Naive thymus-derived CD4-positive, alpha-beta T cell (primary cell): ENCODE results near the gene DTNB. TPM values are rescaled to one million over a fixed set of nuclear protein-coding genes. Genes with fewer than 3 reads are reported as not detected.
"Not testable (repeated sequence)": the region's sequence is repeated elsewhere in the genome, so short reads cannot be mapped to it uniquely, and the experiment has no call there.

Source experiments
- ATAC-seq: fragments of 150-1000 bp; cut with Tn5 transposase; 2 replicates; pipeline ENCODE4 v1.10.0; 2021; ENCODE audit warnings: mild to moderate bottlenecking, moderate library complexity
- CTCF ChIA-PET: fragments of 350-600 bp; sonication (Branson Sonifier 250); formaldehyde crosslinking; loops from one replicate; lab custom pipeline; 2021; ENCODE audit warnings: antibody characterized with exemption; lab: Charles Lee
- POLR2A ChIA-PET: fragments of 350-600 bp; sonication (Branson Sonifier 250); formaldehyde crosslinking; loops from one replicate; lab custom pipeline; 2021; ENCODE audit warnings: antibody characterized with exemption, inconsistent platforms; lab: Charles Lee
- DNase-seq, 9 donors: peaks; one replicate each; pipeline versions ENCODE4 v3.0.0 to v3.0.0-alpha.2; 2020 to 2022; ENCODE audit warnings: mixed read lengths in 1 of 9
- H3K27ac ChIP-seq: one replicate; pipeline ENCODE4 v1.7.0; 2013; ENCODE audit warnings: mild to moderate bottlenecking, low read depth, low read length, moderate library complexity
- H3K27me3 ChIP-seq, 2 donors: one replicate each; pipeline ENCODE4 v1.7.0; 2013; ENCODE audit warnings: low read length in 2 of 2, mild to moderate bottlenecking in 2 of 2, moderate library complexity in 2 of 2; ENCODE audit not compliant: control insufficient read depth in 2 of 2, insufficient read depth in 2 of 2
- H3K36me3 ChIP-seq, 3 experiments: 1 replicate in 2 of 3; 2 replicates in 1 of 3; pipeline ENCODE4 v1.7.0; 2013; ENCODE audit warnings: low read length in 3 of 3, mild to moderate bottlenecking in 3 of 3, moderate library complexity in 1 of 3; ENCODE audit not compliant: insufficient read depth in 3 of 3, control insufficient read depth in 2 of 3
- H3K4me1 ChIP-seq, 2 donors: one replicate each; pipeline ENCODE4 v1.7.0; 2013; ENCODE audit warnings: low read length in 2 of 2, mild to moderate bottlenecking in 2 of 2, moderate library complexity in 1 of 2; ENCODE audit not compliant: control insufficient read depth in 2 of 2, insufficient read depth in 2 of 2
- H3K4me3 ChIP-seq: 2 replicates; pipeline ENCODE4 v1.7.0; 2013; ENCODE audit warnings: mild to moderate bottlenecking, low read length
- H3K9me3 ChIP-seq, 3 experiments: 1 replicate in 2 of 3; 2 replicates in 1 of 3; pipeline ENCODE4 v1.7.0; 2013; ENCODE audit warnings: low read length in 3 of 3; ENCODE audit not compliant: control insufficient read depth in 2 of 3
- H3K27ac Mint-ChIP-seq, 9 donors: one replicate each; pipeline ENCODE4 v1.8.0; 2020 to 2022; ENCODE audit warnings: mixed read lengths in 9 of 9, mild to moderate bottlenecking in 8 of 9, moderate library complexity in 5 of 9, inconsistent platforms in 2 of 9
- H3K27me3 Mint-ChIP-seq, 5 donors: one replicate each; pipeline ENCODE4 v1.8.0; 2021 to 2022; ENCODE audit warnings: mixed read lengths in 5 of 5, mild to moderate bottlenecking in 1 of 5
- H3K36me3 Mint-ChIP-seq, 5 donors: one replicate each; pipeline ENCODE4 v1.8.0; 2020 to 2022; ENCODE audit warnings: mixed read lengths in 5 of 5, mild to moderate bottlenecking in 3 of 5, inconsistent platforms in 1 of 5
- H3K4me1 Mint-ChIP-seq, 7 donors: one replicate each; pipeline ENCODE4 v1.8.0; 2020 to 2022; ENCODE audit warnings: mixed read lengths in 7 of 7, mild to moderate bottlenecking in 3 of 7, inconsistent platforms in 1 of 7
- H3K4me3 Mint-ChIP-seq, 10 donors: one replicate each; pipeline ENCODE4 v1.8.0; 2020 to 2022; ENCODE audit warnings: mild to moderate bottlenecking in 10 of 10, mixed read lengths in 10 of 10, moderate library complexity in 6 of 10, inconsistent platforms in 2 of 10
- H3K9me3 Mint-ChIP-seq, 11 donors: one replicate each; pipeline ENCODE4 v1.8.0; 2020 to 2022; ENCODE audit warnings: mixed read lengths in 11 of 11, mild to moderate bottlenecking in 4 of 11, inconsistent platforms in 1 of 11, moderate library complexity in 1 of 11
- intact Hi-C, 2 donors: fragments of 100-400 bp; cut with micrococcal nuclease; formaldehyde crosslinking; loops; one replicate each; pipeline ENCODE4 v1.15.1; 2023
- polyA plus RNA-seq, 2 donors: library from polyadenylated mRNA; unstranded; fragments of 300-500 nt; fragmentation: Illumina TruSeq; gene quantifications; one replicate each; pipeline ENCODE4 v1.2.3, GENCODE V29; 2021
- total RNA-seq, 6 experiments: library from RNA in 5 of 6; stranded (reverse) in 5 of 6; gene quantifications; 1 replicate in 5 of 6; 2 replicates in 1 of 6; pipeline ENCODE4 v1.2.3 and lab custom pipeline; 2021 to 2026

The DTNB gene
- total and polyA plus RNA-seq, 7 experiments from 2014 or later: 17.0 to 56.2 (median 33.1) TPM

- ChIA-PET CTCF (interaction anchor here (1.6 kb wide), 1 partner anchor 41 kb away, joined by 3 read pairs; no protein-coding TSS in a partner anchor), POLR2A (interaction anchor here (0.9 kb wide), 1 partner anchor 11 kb away, joined by 3 read pairs; no protein-coding TSS in a partner anchor)
- H3K36me3 ChIP-seq: peaks cover 0 to 9% (median 0%) of the 10 kb centered on the region in 3 experiments
- H3K4me1 Mint-ChIP-seq: peaks cover 0 to 16% (median 0%) of the 10 kb centered on the region in 7 donors
- H3K27ac ChIP-seq: no peak overlapping the region
- H3K27me3 ChIP-seq: no peaks in the 10 kb centered on the region
- ATAC-seq (no peak), DNase-seq (no peak)
- no peaks in the 10 kb centered on the region for H3K9me3 ChIP-seq
- peak overlapping the region in 1 of 9 donors; percentile 72 for H3K27ac Mint-ChIP-seq
- no peak overlapping the region for H3K4me3 ChIP-seq
- H3K9me3 Mint-ChIP-seq: peaks cover 0 to 11% (median 2%) of the 10 kb centered on the region in 11 donors
- H3K4me1 ChIP-seq: no peaks in the 10 kb centered on the region
- H3K27me3 Mint-ChIP-seq: no peaks in the 10 kb centered on the region
- intact Hi-C loops: no loop called here
- H3K4me3 Mint-ChIP-seq: no peak overlapping the region
- peaks cover 14 to 57% (median 41%) of the 10 kb centered on the region in 5 donors for H3K36me3 Mint-ChIP-seq
Measured at GRCh38 chr2:25416674-25417073, 256.7 kb downstream of the DTNB start.

- ATAC-seq (no peak), DNase-seq (no peak)
- no peak overlapping the region for H3K4me3 ChIP-seq
- Mint-ChIP-seq H3K4me3 (no peak overlapping the region), H3K9me3 (peaks cover 0 to 11% (median 2%) of the 10 kb centered on the region in 11 donors), H3K27me3 (no peaks in the 10 kb centered on the region), H3K36me3 (peaks cover 14 to 44% (median 30%) of the 10 kb centered on the region in 5 donors), H3K4me1 (peaks cover 0 to 16% (median 4%) of the 10 kb centered on the region in 7 donors), H3K27ac (no peak overlapping the region)
- POLR2A ChIA-PET: no interaction called here
- H3K4me1 ChIP-seq: no peaks in the 10 kb centered on the region
- intact Hi-C loops: no loop called here
- peaks cover 0 to 9% (median 0%) of the 10 kb centered on the region in 3 experiments for H3K36me3 ChIP-seq
- H3K27me3 ChIP-seq: no peaks in the 10 kb centered on the region
- CTCF ChIA-PET: no interaction called here
- H3K9me3 ChIP-seq: no peaks in the 10 kb centered on the region
- no peak overlapping the region for H3K27ac ChIP-seq
Measured at GRCh38 chr2:25414781-25415180, 258.6 kb downstream of the DTNB start.

GRCh38 chr2:25413409-25413808 is 260.0 kb downstream of the DTNB start:
- H3K9me3 Mint-ChIP-seq: peaks cover 0 to 11% (median 0%) of the 10 kb centered on the region in 11 donors
- H3K27ac Mint-ChIP-seq, CTCF ChIA-PET, intact Hi-C loops, H3K4me3 Mint-ChIP-seq, ATAC-seq, DNase-seq, H3K27me3 Mint-ChIP-seq, H3K36me3 ChIP-seq, H3K4me1 ChIP-seq, H3K9me3 ChIP-seq, H3K27me3 ChIP-seq, H3K4me3 ChIP-seq, POLR2A ChIA-PET, H3K27ac ChIP-seq: not testable (repeated sequence)
- H3K4me1 Mint-ChIP-seq: peaks cover 0 to 12% (median 4%) of the 10 kb centered on the region in 7 donors
- peaks cover 8 to 31% (median 21%) of the 10 kb centered on the region in 5 donors for H3K36me3 Mint-ChIP-seq

- Histone ChIP-seq H3K27me3 (no peaks in the 10 kb centered on the region), H3K4me1 (no peaks in the 10 kb centered on the region), H3K9me3 (no peaks in the 10 kb centered on the region), H3K36me3 (no peaks in the 10 kb centered on the region), H3K27ac (no peak overlapping the region), H3K4me3 (no peak overlapping the region)
- H3K9me3 Mint-ChIP-seq: peaks cover 0 to 3% (median 0%) of the 10 kb centered on the region in 11 donors
- peaks cover 0 to 22% (median 7%) of the 10 kb centered on the region in 5 donors for H3K36me3 Mint-ChIP-seq
- no peak overlapping the region for H3K4me3 Mint-ChIP-seq
- DNase-seq (no peak), ATAC-seq (no peak)
- ChIA-PET CTCF (no interaction called here), POLR2A (no interaction called here)
- H3K4me1 Mint-ChIP-seq: peaks cover 0 to 6% (median 0%) of the 10 kb centered on the region in 7 donors
- no peaks in the 10 kb centered on the region for H3K27me3 Mint-ChIP-seq
- H3K27ac Mint-ChIP-seq: no peak overlapping the region
- intact Hi-C loops: no loop called here
Measured at GRCh38 chr2:25411753-25412152, 261.6 kb downstream of the DTNB start.

GRCh38 chr2:25411281-25411680 is 262.1 kb downstream of the DTNB start:
- ChIA-PET CTCF (no interaction called here), POLR2A (interaction anchor here (0.7 kb wide), 1 partner anchor 1640 kb away, joined by 4 read pairs; the partner anchor contains the start of gene AGBL5)
- no peaks in the 10 kb centered on the region for H3K27me3 Mint-ChIP-seq
- H3K4me1 Mint-ChIP-seq: peaks cover 0 to 6% (median 0%) of the 10 kb centered on the region in 7 donors
- H3K4me3 ChIP-seq: no peak overlapping the region
- no peak overlapping the region for H3K27ac Mint-ChIP-seq
- H3K4me1 ChIP-seq: no peaks in the 10 kb centered on the region
- DNase-seq: no peak
- no peaks in the 10 kb centered on the region for H3K9me3 ChIP-seq
- H3K36me3 ChIP-seq: no peaks in the 10 kb centered on the region
- H3K9me3 Mint-ChIP-seq: peaks cover 0 to 3% (median 0%) of the 10 kb centered on the region in 11 donors
- ATAC-seq: no peak
- H3K36me3 Mint-ChIP-seq: peaks cover 0 to 22% (median 5%) of the 10 kb centered on the region in 5 donors
- no peaks in the 10 kb centered on the region for H3K27me3 ChIP-seq
- H3K4me3 Mint-ChIP-seq: no peak overlapping the region
- intact Hi-C loops: no loop called here
- H3K27ac ChIP-seq: no peak overlapping the region

GRCh38 chr2:25410370-25410769 is 263.0 kb downstream of the DTNB start:
- Histone ChIP-seq H3K4me1 (no peaks in the 10 kb centered on the region), H3K27me3 (no peaks in the 10 kb centered on the region), H3K36me3 (no peaks in the 10 kb centered on the region), H3K27ac (no peak overlapping the region), H3K9me3 (no peaks in the 10 kb centered on the region), H3K4me3 (no peak overlapping the region)
- Mint-ChIP-seq H3K27me3 (no peaks in the 10 kb centered on the region), H3K4me1 (peaks cover 0 to 6% (median 0%) of the 10 kb centered on the region in 7 donors), H3K4me3 (no peak overlapping the region), H3K36me3 (peaks cover 0 to 23% (median 10%) of the 10 kb centered on the region in 5 donors), H3K27ac (no peak overlapping the region), H3K9me3 (peaks cover 0 to 3% (median 0%) of the 10 kb centered on the region in 11 donors)
- POLR2A ChIA-PET: interaction anchor here (0.7 kb wide), 1 partner anchor 712 kb away, joined by 3 read pairs; no protein-coding TSS in a partner anchor
- no peak for DNase-seq
- no peak for ATAC-seq
- CTCF ChIA-PET: interaction anchor here (0.6 to 1.2 kb wide), 2 partner anchors 34 to 194 kb away, joined by 3 to 4 read pairs; no protein-coding TSS in a partner anchor
- intact Hi-C loops: no loop called here

GRCh38 chr2:25409468-25409867 is 263.9 kb downstream of the DTNB start:
- H3K27ac ChIP-seq: no peak overlapping the region
- ATAC-seq (no peak), DNase-seq (no peak)
- no peaks in the 10 kb centered on the region for H3K9me3 ChIP-seq
- no peaks in the 10 kb centered on the region for H3K36me3 ChIP-seq
- no peaks in the 10 kb centered on the region for H3K4me1 ChIP-seq
- no peak overlapping the region for H3K4me3 ChIP-seq
- no peaks in the 10 kb centered on the region for H3K27me3 ChIP-seq
- no peak overlapping the region for H3K4me3 Mint-ChIP-seq
- H3K27me3 Mint-ChIP-seq: no peaks in the 10 kb centered on the region
- H3K27ac Mint-ChIP-seq: no peak overlapping the region
- POLR2A ChIA-PET: no interaction called here
- intact Hi-C loops: no loop called here
- CTCF ChIA-PET: no interaction called here
- H3K36me3 Mint-ChIP-seq: peaks cover 0 to 19% (median 6%) of the 10 kb centered on the region in 5 donors
- peaks cover 0 to 3% (median 0%) of the 10 kb centered on the region in 11 donors for H3K9me3 Mint-ChIP-seq
- peaks cover 0 to 6% (median 0%) of the 10 kb centered on the region in 7 donors for H3K4me1 Mint-ChIP-seq
